Caki2 (cell line): ENCODE data around the gene CCDC192. TPM values are rescaled to one million over a fixed set of nuclear protein-coding genes. Genes with fewer than 3 reads are reported as not detected.
"Not testable (repeated sequence)": the region's sequence is repeated elsewhere in the genome, so short reads cannot be mapped to it uniquely, and the experiment has no call there.

Experiments used
- DNase-seq: peaks from one replicate; pipeline ENCODE4 v3.0.0-alpha.2; 2015; ENCODE audit warnings: low read depth
- in situ Hi-C: cut with HindIII; loops from 2 replicates; pipeline ENCODE4 v1.10.0; 2016; ENCODE audit warnings: low sequenced_read_pairs, low pct_unique_long_range_greater_than_20kb, mixed read lengths
- total RNA-seq: library from RNA; depleted of rRNA; stranded (reverse); fragments of >200 nt; shearing (Covaris generic); gene quantifications from 2 replicates; pipeline ENCODE4 v1.2.3, GENCODE V29; 2014; ENCODE audit warnings: low replicate concordance

CCDC192 gene
- total RNA-seq, 1 experiment from 2014 or later, result not detected

GRCh38 chr5:127827451-127827850, 124.3 kb downstream of the CCDC192 start:
- in situ Hi-C loops, result no loop called here
- no peak for DNase-seq

GRCh38 chr5:127830157-127830556, 127.0 kb downstream of the CCDC192 start:
- in situ Hi-C loops, result no loop called here

GRCh38 chr5:127830829-127831598, 127.8 kb downstream of the CCDC192 start:
- in situ Hi-C loops, result no loop called here
- no peak for DNase-seq

More at GRCh38 chr5:127830157-127830556, 127.0 kb downstream of the CCDC192 start:
- DNase-seq, result no peak

GRCh38 chr5:127832067-127832466, 128.9 kb downstream of the CCDC192 start:
- in situ Hi-C loops, result no loop called here
- no peak for DNase-seq

GRCh38 chr5:127834094-127834531, 130.9 kb downstream of the CCDC192 start:
- in situ Hi-C loops, result no loop called here
- DNase-seq, result peak; percentile 89

GRCh38 chr5:127834554-127834953, 131.4 kb downstream of the CCDC192 start:
- in situ Hi-C loops, result no loop called here
- DNase-seq, result no peak

- in situ Hi-C loops, result no loop called here
- DNase-seq, result no peak
Observed at GRCh38 chr5:127838661-127839060, 135.5 kb downstream of the CCDC192 start.

GRCh38 chr5:127839072-127839471, 135.9 kb downstream of the CCDC192 start:
- in situ Hi-C loops, result no loop called here
- no peak for DNase-seq

- DNase-seq, result no peak
- in situ Hi-C loops, result no loop called here
Observed at GRCh38 chr5:127839496-127840197, 136.5 kb downstream of the CCDC192 start.

- in situ Hi-C loops, result no loop called here
- DNase-seq, result no peak
Observed at GRCh38 chr5:127840198-127840524, 137.0 kb downstream of the CCDC192 start.

GRCh38 chr5:127840809-127841208, 137.6 kb downstream of the CCDC192 start:
- DNase-seq, result peak; percentile 14
- in situ Hi-C loops, result no loop called here

GRCh38 chr5:127844581-127845021, 141.4 kb downstream of the CCDC192 start:
- in situ Hi-C loops, result no loop called here
- peak; percentile 12 for DNase-seq

- DNase-seq, result no peak
- in situ Hi-C loops, result no loop called here
Observed at GRCh38 chr5:127846884-127847283, 143.7 kb downstream of the CCDC192 start.

GRCh38 chr5:127847641-127848040, 144.4 kb downstream of the CCDC192 start:
- in situ Hi-C loops, DNase-seq: not testable (repeated sequence)

GRCh38 chr5:127848098-127848497, 144.9 kb downstream of the CCDC192 start:
- DNase-seq, result no peak
- in situ Hi-C loops, result no loop called here

- in situ Hi-C loops, result no loop called here
- no peak for DNase-seq
Observed at GRCh38 chr5:127849408-127849807, 146.2 kb downstream of the CCDC192 start.

- in situ Hi-C loops, result no loop called here
- DNase-seq, result no peak
Observed at GRCh38 chr5:127849891-127850290, 146.7 kb downstream of the CCDC192 start.

GRCh38 chr5:127851964-127852363, 148.8 kb downstream of the CCDC192 start:
- no peak for DNase-seq
- in situ Hi-C loops, result no loop called here

- DNase-seq, result no peak
- in situ Hi-C loops, result no loop called here
Observed at GRCh38 chr5:127854520-127854919, 151.3 kb downstream of the CCDC192 start.

- no peak for DNase-seq
- in situ Hi-C loops, result no loop called here
Observed at GRCh38 chr5:127856292-127856691, 153.1 kb downstream of the CCDC192 start.
